ENCODE data around the gene HECTD2. TPM values are rescaled to one million over a fixed set of nuclear protein-coding genes. Genes with fewer than 3 reads are reported as not detected.
A peak's percentile ranks its signal among the peaks of the same experiment; 100 is the strongest.

HECTD2 gene
- total and polyA plus RNA-seq, 2 of the 8 experiments (the other 6 are each of a cell fraction or from before 2014, with no cell fraction given), result 5.7 to 11.9 TPM

DNA sequence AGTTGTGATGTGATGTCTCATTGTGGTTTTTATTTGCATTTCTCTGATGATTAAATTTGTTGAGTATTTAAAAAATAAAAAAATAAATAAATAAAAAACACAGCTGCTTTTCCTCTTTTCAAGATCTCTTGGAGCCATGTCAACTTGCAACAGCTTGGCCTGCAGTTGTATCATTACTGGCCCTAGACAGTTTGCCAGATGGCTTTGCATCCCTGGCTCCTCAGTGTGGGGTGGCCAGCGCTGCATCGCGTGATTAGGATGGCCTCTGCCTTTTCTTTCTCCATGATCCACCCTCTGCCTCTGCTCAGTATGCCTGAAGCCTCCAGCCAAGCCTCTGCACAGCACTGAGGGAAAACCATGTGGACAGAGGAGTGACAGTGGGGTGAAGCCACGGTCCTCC is 126.0 kb downstream of the HECTD2 start:
- H3K27ac ChIP-seq (ENCODE audit: low read depth, low read length), result no peak overlapping the region
- H3K9ac ChIP-seq (replicated peaks in 1 of 4; ENCODE audit: extremely low read depth in 1 of 4, low read depth in 3 of 4, low read length in 3 of 4), result no peak overlapping the region
- H3K4me3 ChIP-seq (ENCODE audit: extremely low read depth in 1 of 4, insufficient read depth in 2 of 4, low read depth in 3 of 4, low read length in 4 of 4), result no peak overlapping the region
- H3K79me2 ChIP-seq (ENCODE audit: control insufficient read depth in 1 of 2, insufficient read depth in 2 of 2, low read length in 2 of 2), result no peaks in the 10 kb centered on the region
- no peak overlapping the region for H2AK5ac ChIP-seq (ENCODE audit: low read depth, low read length)
- no peak overlapping the region for H2BK120ac ChIP-seq (replicated peaks; ENCODE audit: low read depth, low read length)
- no peaks in the 10 kb centered on the region for H3K79me1 ChIP-seq (ENCODE audit: low read depth, low read length)
- H2BK5ac ChIP-seq (ENCODE audit: low read depth, low read length), result peak overlapping the region; percentile 4; the same call in 1 of the 2 replicates
- H3K23ac ChIP-seq (ENCODE audit: insufficient read length), result no peak overlapping the region
- H3K14ac ChIP-seq (ENCODE audit: insufficient read length), result no peak overlapping the region
- H3K4me2 ChIP-seq (ENCODE audit: insufficient read depth in 1 of 2, low read depth in 2 of 2, low read length in 2 of 2), result no peak overlapping the region
- no peak overlapping the region for H2BK12ac ChIP-seq (ENCODE audit: low read depth, low read length)
- H3K27me3 ChIP-seq (replicated peaks in 1 of 4; ENCODE audit: control insufficient read depth in 3 of 4, extremely low read depth in 1 of 4, insufficient read depth in 3 of 4, low read length in 3 of 4), result no peaks in the 10 kb centered on the region
- H3K23me2 ChIP-seq (ENCODE audit: low read depth, low read length), result no peaks in the 10 kb centered on the region
- FAIRE-seq (no peak), DNase-seq (ENCODE audit: low read depth in 1 of 2, low spot score in 2 of 2) (no peak)
- H4K20me1 ChIP-seq (replicated peaks in 1 of 2; ENCODE audit: control insufficient read depth in 1 of 2, insufficient read depth in 2 of 2, low read length in 2 of 2), result no peaks in the 10 kb centered on the region
- H4K5ac ChIP-seq (ENCODE audit: insufficient read length, low read depth, low read length), result no peak overlapping the region
- H4K91ac ChIP-seq (replicated peaks; ENCODE audit: insufficient read length, low read length), result no peak overlapping the region
- no peaks in the 10 kb centered on the region for H3K36me3 ChIP-seq (ENCODE audit: control insufficient read depth in 2 of 4, insufficient read depth in 4 of 4, low read length in 3 of 4)
- CTCF ChIA-PET (ENCODE audit: partially characterized antibody), result interaction anchor here (1.1 to 2.3 kb wide), 2 partner anchors 16 to 99 kb away, joined by 4 to 6 read pairs; no protein-coding TSS in a partner anchor
- H2BK20ac ChIP-seq (ENCODE audit: low read length), result no peak overlapping the region
- no peak overlapping the region for H4K8ac ChIP-seq (ENCODE audit: extremely low read depth, insufficient read depth, low read length)
- WGBS, 2 experiments (ENCODE audit: extremely low coverage in 1 of 2, insufficient coverage in 1 of 2, insufficient read length in 1 of 2, insufficient replicate concordance in 2 of 2, low coverage in 1 of 2, low lambda C conversion rate in 2 of 2, missing lambda C conversion rate in 1 of 2), result 87% methylated on average over 2 of the region's 4 CpGs; no CpG with 5 or more reads in 1 of the 2 experiments
- H3K4ac ChIP-seq (replicated peaks; ENCODE audit: insufficient read length, low read depth, low read length), result no peak overlapping the region
- no peaks in the 10 kb centered on the region for H3K4me1 ChIP-seq (replicated peaks in 1 of 4; ENCODE audit: control insufficient read depth in 3 of 4, insufficient read depth in 4 of 4, low read length in 3 of 4)
- no peak overlapping the region for H3K56ac ChIP-seq (replicated peaks; ENCODE audit: insufficient read length, low read depth, low read length)
- H3K18ac ChIP-seq (ENCODE audit: extremely low read depth, low read length), result no peak overlapping the region
- H2AFZ ChIP-seq (ENCODE audit: low read length), result no peak overlapping the region
- POLR2A ChIA-PET (ENCODE audit: partially characterized antibody), result no interaction called here
- H2BK15ac ChIP-seq (ENCODE audit: low read length), result no peak overlapping the region
- peaks cover 0 to 8% of the 10 kb centered on the region in 2 experiments; a peak in 1 of 4 replicates for H3K9me3 ChIP-seq (ENCODE audit: insufficient read depth in 2 of 2, low read depth in 1 of 2, low read length in 1 of 2)
- TF ChIP-seq FOSL1 (IDR thresholded peaks at IDR 0.05; ENCODE audit: insufficient read depth, low read depth, low read length), result no peak
- no peak for TF ChIP-seq EGR1 (IDR thresholded peaks at IDR 0.05; ENCODE audit: borderline replicate concordance, low read depth, low read length)
- no peak for TF ChIP-seq SP1 (IDR thresholded peaks at IDR 0.05; ENCODE audit: low read depth, low read length)
- no peak for TF ChIP-seq CBX5 (IDR thresholded peaks at IDR 0.05; ENCODE audit: low read depth, low read length)

All from H1 (cell line).